Stimulated activated CD4-positive, alpha-beta T cell treated with anti-CD3 and anti-CD28 coated beads, Interleukin-1b, Interleukin-23, amount 100 ng/mL, for 48 hours (primary cell): ENCODE results near the gene DSG1.
"Not testable (repeated sequence)": the region's sequence is repeated elsewhere in the genome, so short reads cannot be mapped to it uniquely, and the experiment has no call there.

Experiments used
- DNase-seq: peaks from one replicate; pipeline ENCODE4 v3.0.0-alpha.2; 2020

DSG1 gene

DNA sequence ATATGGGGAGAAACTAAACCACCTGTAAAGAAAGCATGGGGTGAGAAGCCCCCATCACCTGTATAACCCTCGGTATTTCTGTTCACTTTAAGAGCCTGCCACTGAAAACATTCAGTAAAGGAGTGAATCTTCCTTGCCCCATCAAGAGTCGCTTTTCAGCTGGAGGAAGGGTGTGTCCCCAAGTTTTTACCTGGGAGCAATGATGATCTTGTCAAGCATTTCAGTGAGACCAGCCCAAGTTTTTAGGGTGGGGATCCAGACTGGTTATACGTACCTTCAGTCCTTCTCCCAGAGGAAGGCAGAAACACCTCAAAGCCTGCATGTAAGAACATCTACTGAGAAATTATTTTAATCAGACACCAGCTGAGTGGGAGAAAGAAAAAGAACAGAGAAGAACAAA is at the start of gene DSG1:
TSS of gene DSG1 (plus strand) at position 301 of the 400 bp plus-strand sequence. CDS start 141 bp downstream, outside the sequence.
- no peak for DNase-seq

DNA sequence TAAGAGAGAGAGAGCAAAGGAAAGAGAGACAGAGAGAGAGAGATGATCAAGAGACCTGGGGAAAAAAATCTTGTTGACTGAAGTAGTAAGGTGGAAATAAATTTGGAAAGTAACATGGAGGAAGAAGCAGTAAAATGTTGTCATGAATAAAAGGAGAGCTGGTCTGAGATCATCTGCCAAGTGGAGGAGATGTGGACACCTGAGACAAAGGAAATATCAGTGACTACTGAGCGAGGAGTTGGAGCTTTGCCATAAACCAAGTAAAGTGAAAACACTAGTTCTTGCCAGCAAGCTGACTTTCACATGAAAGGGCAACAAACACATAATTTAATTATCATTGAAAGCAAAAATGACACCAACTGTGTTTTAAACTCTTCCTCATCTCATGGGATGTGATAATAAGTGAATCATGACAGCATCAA is 49.0 kb upstream of the DSG1 start:
- DNase-seq = no peak

DNA sequence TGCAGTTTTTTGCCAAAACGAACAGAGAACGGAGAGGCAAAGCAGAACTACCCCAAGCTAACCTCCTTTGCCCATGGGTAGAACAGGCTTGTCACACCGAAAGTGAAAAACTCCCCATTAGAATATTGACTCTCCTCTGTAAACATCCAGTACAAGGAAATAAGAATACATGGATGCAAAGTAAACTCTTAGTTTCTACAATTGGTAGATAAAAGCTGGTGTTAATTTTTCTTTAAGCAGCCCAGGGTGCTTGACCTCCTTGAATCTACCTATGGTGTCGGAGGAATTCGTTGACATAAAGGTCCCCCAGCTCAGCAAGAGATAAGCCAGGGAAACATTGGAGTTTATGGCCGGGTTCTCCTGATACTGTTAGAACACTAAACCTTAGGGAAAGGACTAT is 48.4 kb upstream of the DSG1 start:
- no peak for DNase-seq

DNA sequence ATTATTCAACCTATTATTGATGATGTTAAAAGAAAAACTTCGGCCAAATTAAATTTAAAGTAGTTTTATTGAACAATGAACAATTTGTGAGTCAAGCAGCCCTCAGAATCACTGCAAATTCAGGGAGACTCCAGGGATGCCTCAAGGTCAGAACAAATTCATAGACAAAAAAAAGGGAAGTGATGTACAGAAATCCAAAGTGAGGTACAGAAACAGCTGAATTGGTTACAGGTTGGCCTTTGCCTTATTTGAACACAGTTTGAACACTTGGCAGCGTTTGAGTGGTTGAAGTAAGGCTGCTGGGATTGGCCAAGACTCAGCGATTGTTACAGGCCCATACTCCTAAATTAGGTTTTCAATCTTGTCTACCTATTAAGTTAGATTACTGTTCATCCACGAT is 47.4 kb upstream of the DSG1 start:
- DNase-seq = no peak

DNA sequence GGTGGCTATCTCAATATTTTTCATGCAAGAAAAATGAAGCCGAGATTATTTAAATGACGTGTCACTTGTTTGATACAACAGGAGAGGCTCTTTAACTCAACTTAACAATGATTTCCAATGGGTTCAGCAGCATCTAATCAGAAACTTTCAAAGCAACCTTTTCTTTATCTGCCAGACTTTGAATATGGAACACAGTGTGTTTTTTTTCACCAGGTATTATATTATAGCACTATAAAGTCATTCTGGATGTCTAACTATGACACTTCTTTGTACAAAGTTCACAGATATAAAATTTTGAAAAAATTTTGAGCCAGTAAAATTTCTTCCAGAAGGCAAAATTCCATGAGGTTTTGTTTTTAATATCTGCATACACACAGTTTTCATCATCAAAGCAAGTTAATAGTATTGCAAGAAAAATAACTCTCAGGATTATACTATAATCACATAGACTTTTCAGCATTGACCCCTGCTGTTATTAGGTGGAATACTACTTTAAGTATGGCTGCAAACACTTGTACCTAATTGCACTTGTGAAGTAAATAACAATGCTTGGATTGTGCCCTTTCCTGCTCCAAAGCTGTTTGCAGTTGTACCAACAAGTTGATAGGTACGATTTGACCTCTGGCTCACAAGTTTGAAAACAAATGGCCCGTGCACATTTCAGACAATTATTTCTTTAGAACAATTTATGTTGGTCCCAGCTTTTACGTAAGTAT is 44.0 kb upstream of the DSG1 start:
- DNase-seq = no peak

DNA sequence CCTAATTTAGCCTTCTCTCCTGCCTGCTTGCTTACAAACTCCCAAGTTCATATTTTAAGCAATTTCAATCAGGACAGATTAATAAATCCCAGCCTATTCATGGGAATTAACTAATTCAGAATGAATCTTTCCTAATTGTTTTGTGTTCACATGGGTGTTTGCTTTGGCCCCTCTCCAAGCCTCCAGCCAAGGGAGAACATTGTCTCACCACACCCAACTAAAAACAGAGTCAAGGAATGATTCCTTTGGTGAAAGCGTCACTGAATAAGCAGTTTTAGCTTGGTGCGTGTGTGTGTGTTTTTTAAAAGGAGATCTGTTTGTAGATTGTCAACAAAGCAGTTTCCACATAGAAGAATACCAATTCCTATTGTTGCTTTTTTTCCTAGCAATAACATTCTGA is 43.0 kb upstream of the DSG1 start:
- DNase-seq = no peak

DNA sequence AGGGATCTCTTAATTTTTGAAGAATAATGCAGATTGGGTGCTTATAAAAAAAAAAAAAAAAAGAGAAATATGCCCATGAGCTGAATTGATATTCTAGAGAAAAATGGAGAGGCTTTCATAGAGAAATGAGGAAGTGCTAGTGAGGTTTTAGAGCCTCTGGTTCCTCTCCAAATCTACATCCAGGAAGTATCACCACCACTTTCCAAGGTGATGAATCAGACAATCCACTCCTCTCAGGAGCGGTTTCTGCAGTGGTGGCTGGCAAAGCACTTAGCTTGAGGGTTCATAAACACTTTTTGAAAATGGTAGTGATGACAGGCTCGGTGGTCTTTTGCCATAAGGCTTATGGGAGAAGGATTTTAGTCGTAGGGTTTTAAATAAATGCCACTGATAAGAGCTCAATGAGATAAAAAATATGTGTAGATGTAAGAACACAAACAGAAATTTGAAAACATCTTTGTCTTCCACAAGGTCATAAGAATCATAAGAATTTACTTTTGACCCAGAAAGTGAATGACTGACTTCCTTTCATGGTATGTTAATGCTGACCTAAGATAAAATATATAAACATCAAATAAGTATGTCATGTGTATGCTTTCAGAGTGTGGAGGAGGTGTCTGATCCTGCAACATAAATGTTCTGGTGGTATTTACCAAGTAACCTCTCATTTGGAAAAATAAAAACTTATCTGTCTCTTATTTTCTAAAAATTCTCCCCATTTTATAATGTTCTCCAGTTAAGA is 42.1 kb upstream of the DSG1 start:
- no peak for DNase-seq

DNA sequence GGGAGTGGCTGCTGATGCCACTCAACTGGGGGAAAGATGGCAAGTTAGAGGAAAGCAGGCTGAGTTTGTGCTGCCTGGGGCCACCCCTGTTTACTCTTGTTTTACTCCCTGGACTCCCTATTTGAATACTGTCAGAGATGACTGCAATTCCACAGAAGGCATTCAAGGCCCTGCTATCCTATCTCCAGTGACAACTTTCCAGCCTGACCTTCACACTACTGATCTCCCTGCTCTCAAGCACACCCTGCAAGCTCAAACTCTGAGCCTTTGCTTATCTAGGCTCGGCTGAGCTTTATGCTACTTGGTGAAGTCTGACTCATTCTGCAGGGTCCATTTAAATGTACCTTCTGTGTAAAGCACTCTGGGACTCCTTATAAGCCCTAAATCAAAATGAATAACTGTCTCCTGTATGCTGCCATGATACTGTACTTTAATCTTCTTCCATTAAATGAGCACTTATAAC is 39.3 kb upstream of the DSG1 start:
- no peak for DNase-seq

DNA sequence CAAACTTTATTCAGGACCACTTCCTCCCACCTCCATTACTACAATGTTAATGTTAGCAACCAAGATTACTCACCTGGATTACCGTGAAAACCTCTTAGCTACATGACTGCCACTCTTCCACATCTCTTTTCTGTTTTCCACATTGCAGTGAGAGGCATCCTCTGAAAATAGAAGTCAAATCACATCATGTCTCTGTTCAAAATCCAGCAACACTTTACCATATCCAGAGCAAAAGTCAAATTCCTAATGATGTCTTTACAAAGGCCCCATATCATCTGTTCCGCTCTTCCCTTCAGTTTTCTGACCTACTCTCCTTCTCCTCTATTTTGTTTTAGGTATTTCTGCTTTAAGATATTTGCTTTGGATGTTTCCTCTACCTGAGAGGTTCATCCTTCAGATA is 37.5 kb upstream of the DSG1 start:
- no peak for DNase-seq

DNA sequence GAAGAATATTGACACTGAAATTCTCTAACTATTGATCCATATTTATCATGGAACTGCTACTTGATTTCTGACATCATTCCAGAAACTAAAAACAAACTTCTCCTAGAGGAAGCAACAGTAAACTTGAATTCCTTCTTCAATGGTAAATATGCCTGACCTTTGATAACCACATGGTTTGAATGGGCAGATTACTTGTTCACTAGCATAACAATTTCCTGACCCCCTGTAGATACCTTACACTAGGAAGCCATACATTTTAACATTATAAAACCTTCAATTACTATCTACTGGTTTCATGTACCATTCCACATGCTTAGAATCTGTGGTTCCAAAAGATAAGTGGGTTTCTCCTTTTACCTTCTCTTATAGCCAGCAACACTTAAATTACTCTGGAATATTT is 36.5 kb upstream of the DSG1 start:
- no peak for DNase-seq

DNA sequence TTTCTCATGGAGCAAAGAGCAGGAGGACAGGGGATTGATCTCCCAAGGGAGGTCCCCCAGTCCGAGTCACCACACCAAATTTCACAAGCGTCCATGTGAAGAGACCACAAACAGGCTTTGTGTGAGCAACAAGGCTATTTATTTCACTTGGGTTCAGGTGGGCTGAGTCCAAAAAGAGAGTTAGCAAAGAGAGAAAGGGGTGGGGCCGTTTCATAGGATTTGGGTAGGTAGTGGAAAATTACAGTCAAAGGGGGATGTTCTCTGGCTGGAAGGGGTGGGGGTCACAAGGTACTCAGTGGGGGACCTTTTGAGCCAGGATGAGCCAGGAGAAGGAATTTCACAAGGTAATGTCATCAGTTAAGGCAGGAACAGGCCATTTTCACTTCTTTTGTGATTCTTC is 28.5 kb upstream of the DSG1 start:
- DNase-seq = not testable (repeated sequence)

DNA sequence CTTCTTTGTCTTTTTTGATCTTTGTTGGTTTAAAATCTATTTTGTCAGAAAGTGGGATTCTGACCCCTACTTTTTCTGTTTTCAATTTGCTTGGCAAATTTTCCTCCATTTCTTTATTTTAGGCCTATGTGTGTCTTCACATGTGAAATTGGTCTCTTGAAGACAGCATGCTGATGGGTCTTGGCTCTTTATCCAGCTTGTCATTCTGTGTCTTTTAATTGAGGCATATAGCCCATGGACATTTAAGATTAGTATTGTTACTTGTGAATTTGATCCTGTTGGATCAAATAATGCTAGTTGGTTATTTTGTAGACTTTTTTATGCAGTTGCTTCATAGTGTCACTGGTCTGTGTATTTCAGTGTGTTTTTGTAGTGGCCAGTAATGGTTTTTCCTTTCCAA is 26.3 kb upstream of the DSG1 start:
- no peak for DNase-seq

DNA sequence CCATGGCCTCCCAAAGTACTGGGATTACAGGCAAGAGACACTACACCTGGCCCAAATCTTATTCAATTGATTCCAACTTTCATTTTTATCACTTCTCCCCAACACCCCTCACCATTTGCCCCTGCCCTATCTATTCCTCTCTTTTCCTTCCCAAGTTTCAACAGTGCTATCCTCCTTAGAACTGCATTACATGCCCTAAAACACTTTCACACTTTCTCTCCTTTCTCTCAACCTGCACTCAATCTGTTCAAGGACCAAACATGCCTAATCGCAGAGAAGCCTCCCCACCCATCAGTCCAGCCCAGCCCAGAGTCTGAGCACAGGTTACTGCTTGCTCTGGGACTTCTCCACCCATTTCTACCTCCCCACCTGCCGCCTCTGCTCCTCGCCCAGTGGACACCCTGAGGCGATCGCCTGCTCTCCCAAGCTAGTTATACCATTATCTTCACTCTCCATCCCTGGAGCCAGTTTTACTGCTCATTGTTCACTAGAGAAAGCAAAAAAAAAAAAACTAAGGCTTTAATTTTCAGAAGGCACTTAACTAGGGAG is 23.7 kb upstream of the DSG1 start:
- DNase-seq = no peak

DNA sequence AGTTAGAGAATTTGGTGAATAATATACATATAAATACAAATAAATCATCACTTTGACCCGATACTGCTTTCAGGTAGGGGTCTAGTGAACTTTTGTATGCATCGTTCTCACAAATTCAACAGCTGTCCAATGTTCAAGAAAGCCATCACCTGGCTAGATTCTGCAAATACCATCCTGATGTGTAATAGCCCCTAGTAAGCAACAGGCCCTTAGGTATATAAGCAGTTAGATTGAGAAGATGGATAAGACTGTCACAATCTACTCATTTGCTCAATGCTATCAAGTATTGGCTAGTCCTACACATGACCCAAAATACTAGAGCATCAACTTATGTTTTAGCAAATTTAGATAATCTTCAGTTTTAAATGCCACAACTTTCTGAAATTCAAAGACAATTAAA is 20.7 kb upstream of the DSG1 start:
- no peak for DNase-seq

DNA sequence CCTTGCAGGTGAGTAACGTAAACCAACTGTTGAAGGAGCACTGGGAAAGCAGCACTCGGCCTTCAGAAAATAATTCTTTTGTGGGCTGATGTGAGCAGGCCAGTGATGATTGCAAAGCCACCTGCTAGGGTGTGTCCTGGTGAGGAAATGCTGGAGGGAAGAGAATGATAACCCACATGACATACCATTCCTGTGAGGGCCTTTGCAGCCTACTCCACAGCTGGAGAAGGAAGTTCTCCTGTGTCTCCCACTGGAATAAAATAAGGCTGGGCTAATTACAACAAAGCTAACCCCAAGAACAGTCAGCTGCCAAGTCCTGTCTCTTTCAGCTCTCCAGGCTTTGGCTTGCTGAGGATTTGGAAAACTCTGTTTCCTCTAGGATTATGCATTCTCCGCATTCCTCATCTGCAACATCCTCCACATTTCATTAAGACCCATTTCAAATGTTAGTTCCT is 16.7 kb upstream of the DSG1 start:
- no peak for DNase-seq

DNA sequence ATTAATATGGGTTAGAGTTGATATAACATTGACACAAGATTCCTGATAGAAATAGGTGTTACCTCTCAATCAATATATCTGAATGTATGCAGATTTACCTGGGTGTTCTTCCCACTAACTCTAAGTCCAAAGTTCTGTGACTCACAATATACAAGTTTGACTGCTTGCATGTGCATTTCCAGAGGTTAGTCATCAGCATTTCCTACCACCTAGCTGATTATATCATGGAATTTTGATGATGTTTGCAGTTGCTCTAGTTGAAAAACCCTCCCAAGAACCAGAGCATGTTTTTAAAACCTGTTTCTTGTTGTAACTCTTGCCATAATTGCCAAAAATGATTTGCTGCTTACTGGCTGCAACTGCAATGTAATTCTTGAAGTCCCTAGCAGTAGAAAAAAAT is 15.0 kb upstream of the DSG1 start:
- no peak for DNase-seq

DNA sequence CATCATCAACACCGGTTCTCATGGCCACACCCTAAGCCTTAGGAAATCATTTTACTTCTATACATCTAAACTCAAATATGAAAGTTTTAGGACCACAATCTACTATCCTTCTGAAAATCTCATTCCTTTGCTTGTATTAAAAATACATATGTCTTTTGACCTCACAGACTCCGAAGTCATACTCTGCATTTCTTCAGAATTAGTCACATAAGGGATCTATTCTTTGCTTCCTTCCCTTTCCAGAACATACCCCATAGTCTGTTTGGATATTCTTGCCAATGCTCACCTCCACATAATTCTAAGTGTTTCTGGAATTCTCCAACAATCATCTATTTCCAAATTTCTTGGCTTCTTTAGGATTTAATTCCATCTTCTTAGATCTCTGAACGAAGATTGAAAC is 14.2 kb upstream of the DSG1 start:
- no peak for DNase-seq

DNA sequence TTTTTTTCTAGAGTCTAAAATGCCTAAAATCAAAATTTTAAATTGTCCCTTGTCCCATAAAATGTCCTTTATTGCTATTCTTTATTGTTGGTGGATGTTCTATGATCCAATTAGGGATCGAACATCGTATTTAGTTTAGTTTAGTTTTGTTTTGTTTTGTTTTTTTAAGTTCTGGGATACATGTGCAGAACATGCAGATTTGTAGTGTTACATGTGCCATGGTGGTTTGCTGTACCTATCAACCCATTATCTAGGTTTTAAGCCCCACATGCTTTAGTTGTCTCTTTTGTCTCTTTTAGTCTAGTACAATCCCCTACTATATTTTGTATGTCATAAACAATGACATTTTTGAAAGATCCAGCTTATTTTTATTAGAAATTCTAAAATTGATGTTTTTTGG is 8.8 kb upstream of the DSG1 start:
- no peak for DNase-seq

DNA sequence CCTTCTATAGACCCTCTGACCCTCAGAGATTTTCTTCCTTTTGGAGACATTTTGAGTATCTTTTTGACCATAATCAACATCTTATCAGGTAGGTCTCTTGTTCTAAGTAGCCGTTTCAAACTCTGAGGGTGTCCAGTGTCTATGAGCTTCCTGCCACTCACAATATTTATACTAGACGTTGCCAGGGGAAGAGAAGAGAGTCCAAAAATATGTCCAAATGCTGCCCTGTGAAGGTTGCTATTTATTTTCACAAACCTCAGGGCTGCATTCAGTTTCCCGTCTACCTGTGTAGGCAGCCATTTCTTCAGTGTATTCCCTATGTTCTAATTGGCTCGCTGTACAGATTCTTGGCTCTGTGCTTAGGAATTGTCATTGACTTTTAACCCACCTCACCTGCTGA is 986 bp upstream of the DSG1 start:
- no peak for DNase-seq

DNA sequence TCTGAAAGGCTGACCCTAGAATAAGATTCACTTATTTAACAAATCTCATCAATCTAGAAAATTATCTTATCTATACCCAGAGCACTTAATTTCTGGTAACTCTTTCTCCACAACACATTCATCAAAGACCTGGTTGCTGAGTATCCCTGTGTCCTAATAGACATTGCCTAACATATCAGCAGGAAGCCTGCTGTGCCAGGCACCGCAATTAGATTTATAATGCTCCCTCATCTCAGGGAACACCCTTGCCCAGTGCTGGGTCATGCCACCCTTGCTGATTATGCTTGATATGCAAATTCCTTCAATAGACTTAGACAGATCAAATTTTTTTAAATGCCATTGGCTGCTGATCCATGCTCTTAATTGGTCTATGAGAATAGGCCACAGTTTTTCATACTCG is 3.8 kb downstream of the DSG1 start:
- no peak for DNase-seq

DNA sequence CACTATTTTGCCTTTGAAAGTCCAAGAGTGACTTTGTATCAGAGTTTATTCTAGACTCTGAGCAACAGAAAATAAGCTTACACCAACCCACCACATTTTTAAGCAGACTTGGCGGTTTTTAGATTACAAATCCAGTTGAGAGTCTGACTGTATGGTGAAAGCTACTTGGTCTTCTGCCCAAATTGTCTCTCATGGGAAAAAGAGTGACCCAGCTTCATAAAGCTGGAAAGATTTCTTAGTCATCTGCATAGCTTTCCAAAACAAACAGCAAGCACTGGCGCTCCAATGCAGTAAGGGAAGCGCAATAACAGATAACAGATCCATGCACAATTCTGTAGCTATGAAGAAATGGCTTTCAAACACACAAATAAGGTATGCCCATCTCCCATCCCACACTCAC is 7.1 kb downstream of the DSG1 start:
- no peak for DNase-seq

DNA sequence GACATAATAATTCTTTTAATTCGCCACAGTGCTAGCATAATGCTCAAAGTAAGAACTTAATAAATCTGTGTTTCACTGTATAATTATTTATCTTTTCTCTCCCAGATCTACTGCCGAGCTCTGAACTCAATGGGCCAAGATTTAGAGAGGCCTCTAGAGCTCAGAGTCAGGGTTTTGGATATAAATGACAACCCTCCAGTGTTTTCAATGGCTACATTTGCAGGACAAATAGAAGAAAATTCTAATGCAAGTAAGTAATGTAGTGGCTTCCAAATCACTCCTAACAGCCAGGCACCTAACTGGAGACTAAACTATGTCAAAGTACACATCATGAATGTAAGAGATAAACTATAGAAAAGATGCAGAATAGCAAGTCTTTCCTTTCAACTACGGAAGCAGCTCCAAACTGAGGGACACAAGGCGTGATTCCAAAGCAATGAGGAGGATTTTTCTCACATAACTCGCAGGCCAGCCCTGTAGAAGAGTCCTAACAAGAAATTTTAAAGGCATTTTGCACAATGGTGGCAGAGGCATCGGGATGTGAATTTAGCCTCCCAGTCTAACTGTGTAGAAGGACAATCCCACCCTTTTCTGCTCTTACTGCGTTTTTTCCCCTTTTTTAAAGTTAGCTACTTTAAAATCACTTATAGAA is 12.0 kb downstream of the DSG1 start:
- DNase-seq = no peak

DNA sequence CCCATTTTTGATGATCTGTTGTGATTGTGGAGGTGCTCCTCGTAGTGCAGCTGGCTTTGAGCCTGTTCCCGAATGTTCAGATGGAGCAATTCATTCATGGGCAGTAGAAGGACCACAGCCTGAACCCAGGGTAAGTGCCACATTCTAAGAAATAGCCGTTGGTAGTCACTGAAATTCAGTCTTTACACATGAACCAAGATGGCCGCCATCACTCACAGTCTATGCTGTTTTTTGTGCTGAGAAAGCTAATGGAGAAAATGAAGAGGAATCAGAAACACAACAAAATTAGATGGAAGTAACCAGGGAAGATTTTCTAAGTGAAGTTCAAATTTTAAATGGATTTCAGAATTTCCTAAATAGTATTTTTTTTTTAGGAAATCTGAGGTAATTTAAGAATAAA is 25.5 kb downstream of the DSG1 start:
- DNase-seq = no peak

DNA sequence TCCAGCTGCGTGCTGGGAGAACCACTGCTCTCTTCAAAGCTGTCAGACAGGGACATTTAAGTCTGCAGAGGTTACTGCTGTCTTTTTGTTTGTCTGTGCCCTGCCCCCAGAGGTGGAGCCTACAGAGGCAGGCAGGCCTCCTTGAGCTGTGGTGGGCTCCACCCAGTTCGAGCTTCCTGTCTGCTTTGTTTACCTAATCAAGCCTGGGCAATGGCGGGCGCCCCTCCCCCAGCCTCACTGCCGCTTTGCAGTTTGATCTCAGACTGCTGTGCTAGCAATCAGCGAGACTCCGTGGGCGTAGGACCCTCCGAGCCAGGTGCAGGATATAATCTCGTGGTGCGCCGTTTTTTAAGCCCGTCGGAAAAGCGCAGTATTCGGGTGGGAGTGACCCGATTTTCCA is 35.4 kb downstream of the DSG1 start:
- not testable (repeated sequence) for DNase-seq
